HepG2 (cell line): ENCODE data around the gene GARS1. TPM values are rescaled to one million over a fixed set of nuclear protein-coding genes. Genes with fewer than 3 reads are reported as not detected.

Experiments
- ATAC-seq: fragments of 200-7000 bp; cut with Tn5 transposase; 3 replicates; pipeline ENCODE4 v1.9.1; 2020; ENCODE audit warnings: mild to moderate bottlenecking, moderate library complexity
- BruUV-seq: library from RNA; stranded (reverse); fragments of 400-500 nt; replicated peaks from 2 replicates; lab custom pipeline; 2021; lab: Mats Ljungman, UMichigan
- CTCF ChIA-PET: fragments of 300-600 bp; formaldehyde crosslinking; extraction: SDS; loops from one replicate; lab custom pipeline; 2021; ENCODE audit warnings: low total read pairs, inconsistent platforms, low intra/inter-chr PET ratio; lab: Yijun Ruan, JAX
- POLR2A ChIA-PET: fragments of 350-600 bp; sonication (Branson Sonifier 250); formaldehyde crosslinking; loops from one replicate; lab custom pipeline; 2020; ENCODE audit warnings: antibody characterized with exemption, inconsistent platforms; lab: Yijun Ruan, JAX
- DNase-seq: peaks from one replicate; pipeline ENCODE4 v3.0.0-alpha.2; 2015; ENCODE audit warnings: low spot score
- FAIRE-seq: peaks from 3 replicates; lab custom pipeline; 2011; peaks lifted over from hg19 to GRCh38; lab: Jason Lieb, UNC
- H2AFZ ChIP-seq: one replicate; pipeline ENCODE4 v1.6.1; 2011; ENCODE audit warnings: low read length, inconsistent platforms
- H3K27ac ChIP-seq: fragments of 300-600 bp; 3 replicates; pipeline ENCODE4 v1.8.0; 2011; ENCODE audit warnings: mixed run types, mild to moderate bottlenecking, mixed read lengths, low read length, inconsistent platforms; ENCODE audit not compliant: insufficient read depth; ENCODE audit errors: extremely low read length
- H3K27me3 ChIP-seq, 2 experiments: fragments of 200-600 bp in 1 of 2; 2 replicates in 1 of 2; 3 replicates in 1 of 2; pipeline versions ENCODE4 v1.6.0 to v1.8.0; 2011; ENCODE audit warnings: low read length in 2 of 2, mild to moderate bottlenecking in 2 of 2, moderate library complexity in 2 of 2, inconsistent platforms in 1 of 2; ENCODE audit not compliant: insufficient read depth in 2 of 2, control insufficient read depth in 1 of 2
- H3K36me3 ChIP-seq, 2 experiments: fragments of 200-600 bp in 1 of 2; replicated peaks in 1 of 2; 2 replicates in 1 of 2; 3 replicates in 1 of 2; pipeline versions ENCODE4 v1.5.1 to v1.8.0; 2011; ENCODE audit warnings: low read length in 2 of 2, inconsistent platforms in 1 of 2; ENCODE audit not compliant: insufficient read depth in 2 of 2, control insufficient read depth in 1 of 2
- H3K4me1 ChIP-seq: 2 replicates; pipeline ENCODE4 v1.5.1; 2012; ENCODE audit warnings: low read length, inconsistent platforms; ENCODE audit not compliant: insufficient read depth
- H3K4me2 ChIP-seq: 2 replicates; pipeline ENCODE4 v1.6.0; 2011; ENCODE audit warnings: low read depth, low read length, inconsistent platforms
- H3K4me3 ChIP-seq, 3 experiments: fragments of 200-600 bp in 1 of 3; sonication (generic), shearing (Covaris generic) in 1 of 3; replicated peaks in 1 of 3; 2 replicates each; pipeline ENCODE4 v1.5.1; 2011 to 2016; ENCODE audit warnings: low read length in 3 of 3, inconsistent platforms in 2 of 3, low read depth in 2 of 3, mild to moderate bottlenecking in 2 of 3, control low read depth in 1 of 3, mixed read lengths in 1 of 3; ENCODE audit not compliant: insufficient read depth in 1 of 3
- H3K79me2 ChIP-seq: one replicate; pipeline ENCODE4 v1.6.1; 2011; ENCODE audit warnings: low read length, inconsistent platforms; ENCODE audit not compliant: insufficient read depth
- H3K9ac ChIP-seq: 2 replicates; pipeline ENCODE4 v1.6.0; 2011; ENCODE audit warnings: mild to moderate bottlenecking, low read depth, low read length, inconsistent platforms; ENCODE audit not compliant: insufficient read depth
- H3K9me3 ChIP-seq: 2 replicates; pipeline ENCODE4 v1.5.1; 2012; ENCODE audit warnings: mild to moderate bottlenecking, low read length
- H4K20me1 ChIP-seq: 2 replicates; pipeline ENCODE4 v1.6.0; 2011; ENCODE audit warnings: inconsistent platforms, mild to moderate bottlenecking, low read length, moderate library complexity; ENCODE audit not compliant: insufficient read depth
- HDAC6 ChIP-seq: fragments of 200-600 bp; sonication (generic); IDR thresholded peaks from 2 replicates; pipeline ENCODE4 v1.7.0; 2017; ENCODE audit warnings: mild to moderate bottlenecking, antibody characterized with exemption, low read length, low read depth
- KLF11 ChIP-seq: IDR thresholded peaks from 2 replicates; pipeline ENCODE4 v1.6.1; 2016; ENCODE audit warnings: missing compliant biosample characterization
- MAFF ChIP-seq: IDR thresholded peaks from 2 replicates; pipeline ENCODE4 v1.6.1; 2011; ENCODE audit warnings: low read depth, low read length, improper control_type of control experiment
- MIER3 ChIP-seq: IDR thresholded peaks from 2 replicates; pipeline ENCODE4 v1.6.1; 2016; ENCODE audit warnings: missing compliant biosample characterization, borderline replicate concordance
- RNF2 ChIP-seq: fragments of 450-650 bp; conservative IDR thresholded peaks from 2 replicates; pipeline ENCODE4 v1.6.1; 2016; ENCODE audit warnings: low read depth
- SMC3 ChIP-seq: IDR thresholded peaks from 2 replicates; pipeline ENCODE4 v1.6.1; 2011; ENCODE audit warnings: low read length, improper control_type of control experiment
- TOPORS ChIP-seq: sonication (generic); formaldehyde crosslinking; IDR thresholded peaks from 2 replicates; pipeline ENCODE4 v1.8.0; 2023; ENCODE audit warnings: mild to moderate bottlenecking, missing genetic modification reagents
- TRAFD1 ChIP-seq: sonication (generic); formaldehyde crosslinking; IDR thresholded peaks from 2 replicates; pipeline ENCODE4 v1.5.1; 2020; ENCODE audit warnings: missing genetic modification reagents, mild to moderate bottlenecking, borderline replicate concordance
- ZNF839 ChIP-seq: sonication (generic); formaldehyde crosslinking; IDR thresholded peaks from 2 replicates; pipeline ENCODE4 v1.4.0; 2020; ENCODE audit warnings: missing genetic modification reagents, mild to moderate bottlenecking, borderline replicate concordance
- ZSCAN30 ChIP-seq: sonication (generic); formaldehyde crosslinking; IDR thresholded peaks from 2 replicates; pipeline ENCODE4 v1.5.0; 2020; ENCODE audit warnings: mild to moderate bottlenecking, missing genetic modification reagents
- WGBS: methylation state at CpG from one replicate; pipeline ENCODE4 v1.1.6; 2017; ENCODE audit warnings: low lambda C conversion rate; 5-methylcytosine and 5-hydroxymethylcytosine counted together
- in situ Hi-C: cut with HindIII; loops from 2 replicates; pipeline ENCODE4 v1.10.0; 2017; ENCODE audit warnings: low pct_unique_long_range_greater_than_20kb; ENCODE audit not compliant: extremely low pct_ligation_motif_present
- intact Hi-C: fragments of 100-400 bp; cut with micrococcal nuclease; formaldehyde crosslinking; loops from one replicate; pipeline ENCODE4 v1.10.0; 2022; ENCODE audit not compliant: unreplicated experiment
- polyA plus RNA-seq, 8 experiments: library from polyadenylated mRNA; depleted of rRNA in 3 of 8; stranded (reverse) in 7 of 8; unstranded in 1 of 8; fragments of >200 nt; fragmentation: Illumina TruSeq in 4 of 8; extraction: Trizol in 4 of 8; gene quantifications; 2 replicates each; pipeline versions ENCODE4 v1.2.1 to v1.2.3, GENCODE V29; 2011 to 2016; ENCODE audit warnings: low read depth in 4 of 8, missing spikeins in 1 of 8, mixed read lengths in 1 of 8; ENCODE audit not compliant: insufficient read depth in 1 of 8
- total RNA-seq, 5 experiments: library from RNA; depleted of rRNA; stranded (reverse); fragments of >200 nt; fragmentation: Illumina TruSeq; extraction: Trizol; gene quantifications; 2 replicates each; pipeline ENCODE4 v1.2.3, GENCODE V29; 2016; ENCODE audit warnings: low read depth in 1 of 5

GARS1 gene
- total and polyA plus RNA-seq, 2 of the 13 experiments (the other 11 are each of a cell fraction or from before 2014, with no cell fraction given): 140 to 460 TPM

- WGBS: 0% methylated on average over 3 of the region's 3 CpGs
- no peak overlapping the region for H3K4me2 ChIP-seq
- FAIRE-seq (no peak), DNase-seq (no peak), ATAC-seq (no peak)
- no peak for TF ChIP-seq TRAFD1 (CRISPR knock-in tag)
- no TSS peak for BruUV-seq
- no peak overlapping the region for H2AFZ ChIP-seq
- no peaks in the 10 kb centered on the region for H4K20me1 ChIP-seq
- H3K9ac ChIP-seq: no peak overlapping the region
- H3K9me3 ChIP-seq: no peaks in the 10 kb centered on the region
- no peaks in the 10 kb centered on the region for H3K4me1 ChIP-seq
- H3K4me3 ChIP-seq: no peak overlapping the region
- intact Hi-C loops (no loop called here), in situ Hi-C loops (no loop called here)
- peaks cover 0 to 8% of the 10 kb centered on the region in 2 experiments; a peak in 2 of 5 replicates for H3K27me3 ChIP-seq
- CTCF ChIA-PET: no interaction called here
- no peak overlapping the region for H3K27ac ChIP-seq
- POLR2A ChIA-PET: no interaction called here
- no peaks in the 10 kb centered on the region for H3K79me2 ChIP-seq
- no peaks in the 10 kb centered on the region for H3K36me3 ChIP-seq
Measured at GRCh38 chr7:30658479-30659074, 63.9 kb downstream of the GARS1 start.

GRCh38 chr7:30659312-30659711 is 64.6 kb downstream of the GARS1 start:
- intact Hi-C loops (no loop called here), in situ Hi-C loops (no loop called here)
- Histone ChIP-seq H3K79me2 (no peaks in the 10 kb centered on the region), H3K4me1 (no peaks in the 10 kb centered on the region), H2AFZ (no peak overlapping the region), H3K9ac (no peak overlapping the region), H3K4me2 (no peak overlapping the region), H3K4me3 (no peak overlapping the region), H3K27me3 (peaks cover 0 to 10% of the 10 kb centered on the region in 2 experiments; a peak in 2 of 5 replicates), H3K27ac (no peak overlapping the region), H3K9me3 (no peaks in the 10 kb centered on the region), H4K20me1 (no peaks in the 10 kb centered on the region), H3K36me3 (no peaks in the 10 kb centered on the region)
- no TSS peak for BruUV-seq
- no peak for ATAC-seq
- CTCF ChIA-PET: no interaction called here
- no peak for DNase-seq
- FAIRE-seq: no peak
- 3% methylated on average over 3 of the region's 3 CpGs for WGBS
- TF ChIP-seq ZSCAN30 (CRISPR knock-in tag): no peak
- TF ChIP-seq TOPORS (CRISPR knock-in tag): no peak
- TF ChIP-seq ZNF839 (CRISPR knock-in tag): no peak
- no peak for TF ChIP-seq RNF2
- no peak for TF ChIP-seq KLF11 (CRISPR knock-in tag)
- TF ChIP-seq HDAC6: no peak
- no peak for TF ChIP-seq MAFF
- TF ChIP-seq SMC3: no peak
- TF ChIP-seq MIER3 (CRISPR knock-in tag): no peak
- POLR2A ChIA-PET: no interaction called here
